HEK293 (cell line): ENCODE data around the gene SETD1A.

Experiments used
- CTCF ChIA-PET: fragments of 350-600 bp; formaldehyde crosslinking; extraction: SDS; loops from one replicate; lab custom pipeline; 2021; ENCODE audit warnings: antibody characterized with exemption; lab: Yijun Ruan, JAX
- POLR2A ChIA-PET: fragments of 300-600 bp; formaldehyde crosslinking; extraction: SDS; loops from one replicate; lab custom pipeline; 2020; ENCODE audit warnings: antibody characterized with exemption, inconsistent platforms; lab: Yijun Ruan, JAX
- H3K27ac ChIP-seq: fragments of 200-500 bp; sonication (Bioruptor generic); 2 replicates; pipeline ENCODE4 v1.5.1; 2014; ENCODE audit warnings: low read depth, low read length, control low read depth, inconsistent platforms; ENCODE audit errors: extremely low read depth
- H3K36me3 ChIP-seq, 2 experiments: fragments of 200-500 bp in 1 of 2; sonication (Bioruptor generic) in 1 of 2; 1 replicate in 1 of 2; 2 replicates in 1 of 2; pipeline ENCODE4 v1.5.1; 2014 to 2017; ENCODE audit warnings: inconsistent platforms in 2 of 2, low read length in 2 of 2; ENCODE audit not compliant: control insufficient read depth in 2 of 2, insufficient read depth in 1 of 2
- H3K4me1 ChIP-seq: fragments of 200-500 bp; sonication (Bioruptor generic); 2 replicates; pipeline ENCODE4 v1.5.1; 2014; ENCODE audit warnings: mild to moderate bottlenecking, low read length, inconsistent platforms; ENCODE audit not compliant: control insufficient read depth, insufficient read depth
- H3K4me3 ChIP-seq: 2 replicates; pipeline ENCODE4 v1.5.1; 2011; ENCODE audit warnings: low read depth, mild to moderate bottlenecking, control low read depth, low read length, moderate library complexity
- H3K9me3 ChIP-seq: fragments of 200-500 bp; sonication (Bioruptor generic); 2 replicates; pipeline ENCODE4 v1.5.1; 2014; ENCODE audit warnings: low read depth, low read length, inconsistent platforms; ENCODE audit not compliant: control insufficient read depth, insufficient read depth
- GLIS1 ChIP-seq: fragments of 450-650 bp; formaldehyde crosslinking; IDR thresholded peaks from 2 replicates; pipeline ENCODE4 v1.5.1; 2016; ENCODE audit warnings: missing biosample characterization, missing genetic modification characterization
- HIC1 ChIP-seq: fragments of 450-650 bp; formaldehyde crosslinking; IDR thresholded peaks from 2 replicates; pipeline ENCODE4 v1.5.1; 2016; ENCODE audit warnings: missing biosample characterization, missing genetic modification characterization
- KLF9 ChIP-seq: fragments of 450-650 bp; formaldehyde crosslinking; IDR thresholded peaks from 2 replicates; pipeline ENCODE4 v1.5.1; 2016; ENCODE audit warnings: missing biosample characterization, missing genetic modification characterization, low read depth
- MZF1 ChIP-seq: fragments of 450-650 bp; formaldehyde crosslinking; IDR thresholded peaks from 2 replicates; pipeline ENCODE4 v1.5.1; 2017; ENCODE audit warnings: missing biosample characterization, missing genetic modification characterization, borderline replicate concordance
- OSR2 ChIP-seq: fragments of 450-650 bp; formaldehyde crosslinking; IDR thresholded peaks from 2 replicates; pipeline ENCODE4 v1.5.1; 2016; ENCODE audit warnings: missing biosample characterization, missing genetic modification characterization
- RBAK ChIP-seq: fragments of 450-650 bp; formaldehyde crosslinking; IDR thresholded peaks from 2 replicates; pipeline ENCODE4 v1.5.1; 2016; ENCODE audit warnings: missing biosample characterization, missing genetic modification characterization
- SCRT1 ChIP-seq: fragments of 450-650 bp; formaldehyde crosslinking; IDR thresholded peaks from 2 replicates; pipeline ENCODE4 v1.5.1; 2016; ENCODE audit warnings: missing biosample characterization, missing genetic modification characterization, borderline replicate concordance
- SCRT2 ChIP-seq: fragments of 450-650 bp; formaldehyde crosslinking; IDR thresholded peaks from 2 replicates; pipeline ENCODE4 v1.5.1; 2016; ENCODE audit warnings: missing biosample characterization, missing genetic modification characterization
- SP2 ChIP-seq: fragments of 450-650 bp; formaldehyde crosslinking; IDR thresholded peaks from 2 replicates; pipeline ENCODE4 v1.5.1; 2016; ENCODE audit warnings: missing biosample characterization, missing genetic modification characterization
- ZBTB48 ChIP-seq: fragments of 450-650 bp; formaldehyde crosslinking; IDR thresholded peaks from 2 replicates; pipeline ENCODE4 v1.5.1; 2016; ENCODE audit warnings: missing biosample characterization, missing genetic modification characterization
- ZIC2 ChIP-seq: fragments of 450-650 bp; formaldehyde crosslinking; IDR thresholded peaks from 2 replicates; pipeline ENCODE4 v1.5.1; 2016; ENCODE audit warnings: missing biosample characterization, missing genetic modification characterization
- ZNF10 ChIP-seq: fragments of 450-650 bp; formaldehyde crosslinking; IDR thresholded peaks from 2 replicates; pipeline ENCODE4 v1.5.1; 2017; ENCODE audit warnings: missing biosample characterization, missing genetic modification characterization
- ZNF146 ChIP-seq: fragments of 450-650 bp; formaldehyde crosslinking; IDR thresholded peaks from 2 replicates; pipeline ENCODE4 v1.5.1; 2016; ENCODE audit warnings: missing biosample characterization, missing genetic modification characterization
- ZNF292 ChIP-seq: fragments of 450-650 bp; formaldehyde crosslinking; IDR thresholded peaks from 2 replicates; pipeline ENCODE4 v1.5.1; 2016; ENCODE audit warnings: low read depth, missing biosample characterization, missing genetic modification characterization, borderline replicate concordance
- ZNF324 ChIP-seq: fragments of 450-650 bp; formaldehyde crosslinking; IDR thresholded peaks from 2 replicates; pipeline ENCODE4 v1.5.1; 2016; ENCODE audit warnings: missing biosample characterization, missing genetic modification characterization
- ZNF354C ChIP-seq: fragments of 450-650 bp; formaldehyde crosslinking; IDR thresholded peaks from 2 replicates; pipeline ENCODE4 v1.5.1; 2016; ENCODE audit warnings: missing biosample characterization, missing genetic modification characterization, low read depth, borderline replicate concordance
- ZNF362 ChIP-seq: fragments of 450-650 bp; formaldehyde crosslinking; IDR thresholded peaks from 2 replicates; pipeline ENCODE4 v1.5.1; 2016; ENCODE audit warnings: missing biosample characterization, missing genetic modification characterization
- ZNF560 ChIP-seq: fragments of 450-650 bp; formaldehyde crosslinking; IDR thresholded peaks from 2 replicates; pipeline ENCODE4 v1.5.1; 2017; ENCODE audit warnings: missing biosample characterization, missing genetic modification characterization, borderline replicate concordance
- ZNF654 ChIP-seq: fragments of 450-650 bp; formaldehyde crosslinking; IDR thresholded peaks from 2 replicates; pipeline ENCODE4 v1.5.1; 2016; ENCODE audit warnings: low read depth, missing biosample characterization, missing genetic modification characterization
- ZNF664 ChIP-seq: fragments of 450-650 bp; formaldehyde crosslinking; IDR thresholded peaks from 2 replicates; pipeline ENCODE4 v1.5.1; 2016; ENCODE audit warnings: missing biosample characterization, missing genetic modification characterization
- ZNF768 ChIP-seq: fragments of 450-650 bp; formaldehyde crosslinking; IDR thresholded peaks from 2 replicates; pipeline ENCODE4 v1.5.1; 2018; ENCODE audit warnings: missing biosample characterization, mild to moderate bottlenecking, missing genetic modification characterization
- ZNF843 ChIP-seq: fragments of 450-650 bp; formaldehyde crosslinking; IDR thresholded peaks from 2 replicates; pipeline ENCODE4 v1.5.1; 2016; ENCODE audit warnings: missing biosample characterization, missing genetic modification characterization
- TF ChIP-seq, protein P1 (sequence below): fragments of 450-650 bp; formaldehyde crosslinking; IDR thresholded peaks from 2 replicates; pipeline ENCODE4 v1.5.1; 2016; ENCODE audit warnings: missing biosample characterization, missing genetic modification characterization
- TF ChIP-seq, protein P2 (sequence below): fragments of 450-650 bp; formaldehyde crosslinking; IDR thresholded peaks from 2 replicates; pipeline ENCODE4 v1.5.1; 2017; ENCODE audit warnings: missing biosample characterization, missing genetic modification characterization

Gene SETD1A

GRCh38 chr16:30982548-30983288, 25.2 kb downstream of the SETD1A start (continued):
- TF ChIP-seq SCRT1 (tag by site-specific recombination), result peak; percentile 65
- TF ChIP-seq ZNF560 (tag by site-specific recombination), result no peak
- TF ChIP-seq ZNF843, result no peak
- TF ChIP-seq ZNF768 (tag by site-specific recombination), result no peak
- TF ChIP-seq MZF1 (tag by site-specific recombination), result no peak

- peaks cover 0 to 87% of the 10 kb centered on the region in 2 experiments; a peak in 2 of 3 replicates for H3K36me3 ChIP-seq
- POLR2A ChIA-PET, result interaction anchor here (0.6 to 2.9 kb wide), 12 partner anchors 10 to 1168 kb away, joined by 3 to 13 read pairs (median 4); partner anchors contain the start of genes KAT8, PAGR1, ZNF646 and ZNF668
Observed at GRCh38 chr16:30983289-30983889, 25.8 kb downstream of the SETD1A start.

GRCh38 chr16:30983898-30984610, 26.5 kb downstream of the SETD1A start:
- ChIA-PET CTCF (interaction anchor here (0.5 to 4.2 kb wide), 52 partner anchors 9 to 1174 kb away, joined by 3 to 25 read pairs (median 4); partner anchors contain the start of genes ARMC5, KAT8, PAGR1 and STX4), POLR2A (interaction anchor here (0.6 to 2.9 kb wide), 15 partner anchors 11 to 1169 kb away, joined by 3 to 13 read pairs (median 3); partner anchors contain the start of genes FUS, KAT8, PAGR1 and ZNF646)
- Histone ChIP-seq H3K4me3 (no peak overlapping the region), H3K36me3 (peaks cover 0 to 81% of the 10 kb centered on the region in 2 experiments; a peak in 2 of 3 replicates), H3K9me3 (no peaks in the 10 kb centered on the region), H3K4me1 (no peaks in the 10 kb centered on the region), H3K27ac (no peak overlapping the region)
- TF ChIP-seq ZNF362 (tag by site-specific recombination) (no peak), ZNF324 (tag by site-specific recombination) (no peak), ZNF10 (tag by site-specific recombination) (0 out of 2 replicates have a peak, but pooled peaks have one; percentile 32)
- TF ChIP-seq, protein P1, sequence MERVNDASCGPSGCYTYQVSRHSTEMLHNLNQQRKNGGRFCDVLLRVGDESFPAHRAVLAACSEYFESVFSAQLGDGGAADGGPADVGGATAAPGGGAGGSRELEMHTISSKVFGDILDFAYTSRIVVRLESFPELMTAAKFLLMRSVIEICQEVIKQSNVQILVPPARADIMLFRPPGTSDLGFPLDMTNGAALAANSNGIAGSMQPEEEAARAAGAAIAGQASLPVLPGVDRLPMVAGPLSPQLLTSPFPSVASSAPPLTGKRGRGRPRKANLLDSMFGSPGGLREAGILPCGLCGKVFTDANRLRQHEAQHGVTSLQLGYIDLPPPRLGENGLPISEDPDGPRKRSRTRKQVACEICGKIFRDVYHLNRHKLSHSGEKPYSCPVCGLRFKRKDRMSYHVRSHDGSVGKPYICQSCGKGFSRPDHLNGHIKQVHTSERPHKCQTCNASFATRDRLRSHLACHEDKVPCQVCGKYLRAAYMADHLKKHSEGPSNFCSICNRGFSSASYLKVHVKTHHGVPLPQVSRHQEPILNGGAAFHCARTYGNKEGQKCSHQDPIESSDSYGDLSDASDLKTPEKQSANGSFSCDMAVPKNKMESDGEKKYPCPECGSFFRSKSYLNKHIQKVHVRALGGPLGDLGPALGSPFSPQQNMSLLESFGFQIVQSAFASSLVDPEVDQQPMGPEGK (tag by site-specific recombination), result peak; percentile 67

More at GRCh38 chr16:30983289-30983889, 25.8 kb downstream of the SETD1A start:
- CTCF ChIA-PET, result interaction anchor here (0.6 to 4.2 kb wide), 25 partner anchors 11 to 1168 kb away, joined by 3 to 25 read pairs (median 4); partner anchors contain the start of genes ARMC5, PAGR1, STX4 and TLCD3B
- no peaks in the 10 kb centered on the region for H3K4me1 ChIP-seq
- H3K27ac ChIP-seq, result no peak overlapping the region
- TF ChIP-seq ZNF324 (tag by site-specific recombination), result no peak
- TF ChIP-seq ZBTB48 (tag by site-specific recombination), result no peak
- no peak for TF ChIP-seq OSR2 (tag by site-specific recombination)
- no peak for TF ChIP-seq RBAK (tag by site-specific recombination)
- 0 out of 2 replicates have a peak, but pooled peaks have one; percentile 21 for TF ChIP-seq ZIC2 (tag by site-specific recombination)
- peak; percentile 42 for TF ChIP-seq SP2 (tag by site-specific recombination)
- TF ChIP-seq, protein P2, sequence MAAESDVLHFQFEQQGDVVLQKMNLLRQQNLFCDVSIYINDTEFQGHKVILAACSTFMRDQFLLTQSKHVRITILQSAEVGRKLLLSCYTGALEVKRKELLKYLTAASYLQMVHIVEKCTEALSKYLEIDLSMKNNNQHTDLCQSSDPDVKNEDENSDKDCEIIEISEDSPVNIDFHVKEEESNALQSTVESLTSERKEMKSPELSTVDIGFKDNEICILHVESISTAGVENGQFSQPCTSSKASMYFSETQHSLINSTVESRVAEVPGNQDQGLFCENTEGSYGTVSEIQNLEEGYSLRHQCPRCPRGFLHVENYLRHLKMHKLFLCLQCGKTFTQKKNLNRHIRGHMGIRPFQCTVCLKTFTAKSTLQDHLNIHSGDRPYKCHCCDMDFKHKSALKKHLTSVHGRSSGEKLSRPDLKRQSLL (tag by site-specific recombination), result peak; percentile 26; the same call in 1 of the 2 replicates
- TF ChIP-seq KLF9, result no peak
- no peak for TF ChIP-seq ZNF354C (tag by site-specific recombination)
- peak; percentile 19; the same call in 1 of the 2 replicates for TF ChIP-seq ZNF146 (tag by site-specific recombination)
- TF ChIP-seq ZNF292 (tag by site-specific recombination), result no peak
- peak; percentile 44 for TF ChIP-seq GLIS1
- TF ChIP-seq ZNF664 (tag by site-specific recombination), result no peak
- TF ChIP-seq ZNF10 (tag by site-specific recombination), result 0 out of 2 replicates have a peak, but pooled peaks have one; percentile 7
- TF ChIP-seq ZNF654 (tag by site-specific recombination), result no peak
- 0 out of 2 replicates have a peak, but pooled peaks have one; percentile 38 for TF ChIP-seq SCRT2 (tag by site-specific recombination)
- TF ChIP-seq HIC1, result peak; percentile 30; the same call in 1 of the 2 replicates
- no peaks in the 10 kb centered on the region for H3K9me3 ChIP-seq
- H3K4me3 ChIP-seq, result no peak overlapping the region
